GM19395 (cell line): ENCODE measurements around the gene CARD11.
"Not testable (repeated sequence)": the region's sequence is repeated elsewhere in the genome, so short reads cannot be mapped to it uniquely, and the experiment has no call there.

Experiments used
- ATAC-seq: cut with Tn5 transposase; IDR thresholded peaks from one replicate; pipeline ENCODE4 v1.9.1; 2021; ENCODE audit warnings: mild to moderate bottlenecking, moderate library complexity; ENCODE audit not compliant: unreplicated experiment

Gene CARD11

GRCh38 chr7:3065724-3066143 lies 22.1 kb upstream of the CARD11 start:
- peak; percentile 33 for ATAC-seq

- no peak for ATAC-seq
Measured at GRCh38 chr7:3064067-3064466, 20.4 kb upstream of the CARD11 start.

- peak; percentile 90 for ATAC-seq
Measured at GRCh38 chr7:3063016-3063753, 19.5 kb upstream of the CARD11 start.

DNA sequence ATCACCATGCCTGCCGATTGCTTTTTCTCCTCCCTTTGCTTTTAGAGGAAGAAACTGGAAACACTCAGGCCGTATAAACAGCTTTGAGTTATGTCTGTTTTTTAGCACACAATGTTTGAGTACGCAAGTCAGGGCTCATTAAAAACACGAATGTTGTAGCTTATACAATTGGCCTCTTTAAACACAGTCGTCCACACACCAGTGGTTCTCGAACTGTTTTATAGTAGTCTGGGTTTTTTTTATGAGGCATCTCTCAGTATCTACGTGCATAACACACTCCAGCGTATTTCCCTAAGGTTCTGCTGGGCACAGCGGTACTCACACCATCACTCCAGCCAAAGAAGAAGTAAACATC lies 13.4 kb upstream of the CARD11 start:
- ATAC-seq, result no peak

GRCh38 chr7:3056234-3057065 lies 12.8 kb upstream of the CARD11 start:
- no peak for ATAC-seq

GRCh38 chr7:3055626-3056025 lies 12.0 kb upstream of the CARD11 start:
- no peak for ATAC-seq

DNA sequence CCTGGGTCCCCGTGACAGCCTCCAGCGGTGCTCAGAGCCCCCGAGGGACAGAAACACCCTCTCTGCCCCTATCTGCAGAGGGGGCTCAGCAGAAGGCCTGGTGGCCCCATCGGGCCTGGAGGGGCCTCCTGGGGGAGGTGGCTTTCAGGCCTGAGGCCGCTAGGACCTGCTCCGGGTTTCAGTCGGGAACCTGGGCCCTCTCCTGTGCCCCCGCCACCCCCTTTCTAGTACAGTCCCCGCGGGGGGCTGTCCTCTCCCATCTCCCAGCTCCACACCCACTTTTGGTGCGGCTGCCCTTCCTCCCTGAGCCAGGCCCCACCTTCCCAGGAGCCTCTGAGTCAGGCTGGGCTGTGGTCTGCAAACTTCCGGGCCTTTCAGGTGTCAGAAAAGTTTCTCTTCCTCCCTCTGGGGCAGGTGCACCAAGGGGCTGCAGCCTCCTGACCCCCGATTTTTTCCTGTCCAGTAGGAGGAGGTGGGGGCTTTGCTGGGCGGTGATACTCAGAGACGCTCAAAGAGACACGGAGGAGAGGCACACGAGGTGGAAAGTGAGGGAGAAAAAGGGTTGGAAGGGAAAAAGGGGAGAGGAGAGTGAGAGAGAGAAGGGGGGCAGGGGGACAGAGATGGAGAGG lies 692 bp downstream of the CARD11 start:
- ATAC-seq, result peak; percentile 79

- no peak for ATAC-seq
Measured at GRCh38 chr7:3041986-3042675, 1.5 kb downstream of the CARD11 start.

GRCh38 chr7:3039787-3040186 lies 3.9 kb downstream of the CARD11 start:
- no peak for ATAC-seq

GRCh38 chr7:3038011-3038410 lies 5.7 kb downstream of the CARD11 start:
- ATAC-seq, result not testable (repeated sequence)

GRCh38 chr7:3037259-3037658 lies 6.4 kb downstream of the CARD11 start:
- ATAC-seq, result no peak

DNA sequence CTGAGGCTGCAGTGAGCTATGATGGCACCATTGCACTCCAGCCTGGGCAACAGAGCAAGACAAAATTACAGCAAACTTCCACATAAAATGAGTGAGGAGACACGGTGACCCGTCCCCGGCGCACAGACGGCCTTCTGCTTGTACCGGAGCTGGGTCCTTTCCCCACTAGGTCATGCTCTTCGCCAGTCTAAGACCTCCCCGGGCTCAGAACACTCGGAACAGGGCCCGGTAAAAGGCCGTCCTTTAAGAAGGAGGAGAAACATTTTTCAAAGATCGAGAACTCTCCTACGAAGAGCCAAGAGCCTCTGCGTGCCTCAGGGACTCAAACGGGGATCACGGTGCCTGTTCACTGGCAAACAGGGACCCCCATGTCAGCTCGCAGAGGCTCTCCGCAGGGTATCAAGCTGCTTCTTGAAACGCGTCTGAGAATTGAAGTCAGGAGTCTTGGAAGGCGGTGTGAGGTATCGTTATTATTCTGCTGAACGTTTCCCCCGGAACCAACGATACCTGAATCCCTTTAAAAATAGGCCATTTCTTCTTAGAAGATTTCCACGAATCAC lies 9.0 kb downstream of the CARD11 start:
- ATAC-seq, result no peak

- ATAC-seq, result no peak
Measured at GRCh38 chr7:3033581-3033980, 10.1 kb downstream of the CARD11 start.

- ATAC-seq, result no peak
Measured at GRCh38 chr7:3033136-3033535, 10.5 kb downstream of the CARD11 start.

- no peak for ATAC-seq
Measured at GRCh38 chr7:3032256-3032655, 11.4 kb downstream of the CARD11 start.

DNA sequence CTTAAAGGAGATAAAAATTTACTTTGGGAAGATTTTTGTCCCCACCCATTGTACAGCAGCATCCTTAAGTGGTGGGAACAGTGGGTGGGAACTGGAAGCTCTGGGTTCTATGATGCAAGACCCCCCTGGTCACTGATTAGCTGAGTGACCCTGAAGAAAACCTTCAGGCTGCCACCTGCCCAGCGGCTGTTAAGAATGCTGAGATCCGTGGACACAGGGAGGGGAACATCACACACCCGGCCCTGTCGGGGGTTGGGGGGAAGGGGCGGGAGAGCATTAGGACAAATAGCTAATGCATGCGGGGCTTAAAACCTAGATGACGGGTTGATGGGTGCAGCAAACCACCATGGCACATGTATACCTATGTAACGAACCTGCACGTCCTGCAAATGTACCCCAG lies 14.5 kb downstream of the CARD11 start:
- ATAC-seq, result no peak

GRCh38 chr7:3028758-3029093 lies 14.9 kb downstream of the CARD11 start:
- no peak for ATAC-seq

- ATAC-seq, result no peak
Measured at GRCh38 chr7:3028071-3028757, 15.5 kb downstream of the CARD11 start.

GRCh38 chr7:3027005-3027845 lies 16.4 kb downstream of the CARD11 start:
- no peak for ATAC-seq

- no peak for ATAC-seq
Measured at GRCh38 chr7:3025616-3026015, 18.1 kb downstream of the CARD11 start.
